Activated T-cell treated with anti-CD3 and anti-CD28 coated beads, Interleukin-2, amount 50 U/mL, for 4 hours (primary cell): ENCODE measurements around the gene TNK2. TPM values are rescaled to one million over a fixed set of nuclear protein-coding genes. Genes with fewer than 3 reads are reported as not detected.
"Not testable (repeated sequence)": the region's sequence is repeated elsewhere in the genome, so short reads cannot be mapped to it uniquely, and the experiment has no call there.

Source experiments
- ATAC-seq, 2 donors: fragments of 200-7000 bp; cut with Tn5 transposase; one replicate each; pipeline ENCODE4 v1.10.0; 2021
- DNase-seq: peaks from one replicate; pipeline ENCODE4 v3.0.0-alpha.2; 2020
- H3K27me3 Mint-ChIP-seq: one replicate; pipeline ENCODE4 v1.8.0; 2021; ENCODE audit warnings: low read depth, mixed read lengths
- H3K36me3 Mint-ChIP-seq: one replicate; pipeline ENCODE4 v1.8.0; 2022; ENCODE audit warnings: mixed read lengths; ENCODE audit not compliant: insufficient read depth
- H3K4me1 Mint-ChIP-seq: one replicate; pipeline ENCODE4 v1.8.0; 2021; ENCODE audit warnings: low read depth, mixed read lengths
- H3K4me3 Mint-ChIP-seq: one replicate; pipeline ENCODE4 v1.8.0; 2021; ENCODE audit warnings: mild to moderate bottlenecking, moderate library complexity, mixed read lengths
- H3K9me3 Mint-ChIP-seq: one replicate; pipeline ENCODE4 v1.8.0; 2021; ENCODE audit warnings: mixed read lengths
- total RNA-seq, 3 donors: library from RNA; stranded (reverse); gene quantifications; one replicate each; pipeline ENCODE4 v1.2.1, GENCODE V29; 2021

TNK2 gene
- total RNA-seq, 3 donors from 2014 or later, result 33.3 to 41.2 (median 40.7) TPM

DNA sequence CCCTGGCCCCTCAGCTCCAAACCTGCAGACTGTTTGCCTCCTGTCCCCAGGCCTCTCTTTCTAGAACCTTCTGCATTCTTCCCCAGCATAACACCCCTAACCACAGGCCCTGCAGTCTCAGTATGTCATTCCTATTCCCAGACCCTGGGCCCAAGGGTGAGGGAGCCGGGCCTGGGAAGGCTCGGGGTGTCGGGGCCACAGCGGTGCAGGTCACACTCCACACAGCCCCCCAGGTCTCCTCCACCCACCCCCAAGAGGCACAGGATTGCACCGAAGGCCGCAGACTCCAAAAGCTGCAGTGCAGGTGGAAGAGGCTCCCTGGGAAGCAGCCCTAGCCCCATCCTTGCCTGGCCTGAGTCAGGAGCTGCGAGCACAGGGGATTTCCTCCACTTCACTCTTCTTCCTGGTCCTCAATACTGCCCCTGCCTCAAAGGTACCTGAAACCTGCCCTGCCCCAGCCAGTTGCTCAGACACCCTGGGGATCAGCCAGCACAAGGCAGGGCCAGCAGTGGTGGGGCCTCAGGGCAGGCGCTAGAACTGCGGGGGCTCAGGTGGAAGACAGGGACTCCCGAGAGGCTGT lies 31.1 kb downstream of the TNK2 start:
- DNase-seq (no peak), ATAC-seq (no peak)
- Mint-ChIP-seq H3K9me3 (no peaks in the 10 kb centered on the region), H3K4me3 (no peak overlapping the region), H3K4me1 (no peaks in the 10 kb centered on the region), H3K27me3 (no peaks in the 10 kb centered on the region), H3K36me3 (peaks cover 13% of the 10 kb centered on the region)

DNA sequence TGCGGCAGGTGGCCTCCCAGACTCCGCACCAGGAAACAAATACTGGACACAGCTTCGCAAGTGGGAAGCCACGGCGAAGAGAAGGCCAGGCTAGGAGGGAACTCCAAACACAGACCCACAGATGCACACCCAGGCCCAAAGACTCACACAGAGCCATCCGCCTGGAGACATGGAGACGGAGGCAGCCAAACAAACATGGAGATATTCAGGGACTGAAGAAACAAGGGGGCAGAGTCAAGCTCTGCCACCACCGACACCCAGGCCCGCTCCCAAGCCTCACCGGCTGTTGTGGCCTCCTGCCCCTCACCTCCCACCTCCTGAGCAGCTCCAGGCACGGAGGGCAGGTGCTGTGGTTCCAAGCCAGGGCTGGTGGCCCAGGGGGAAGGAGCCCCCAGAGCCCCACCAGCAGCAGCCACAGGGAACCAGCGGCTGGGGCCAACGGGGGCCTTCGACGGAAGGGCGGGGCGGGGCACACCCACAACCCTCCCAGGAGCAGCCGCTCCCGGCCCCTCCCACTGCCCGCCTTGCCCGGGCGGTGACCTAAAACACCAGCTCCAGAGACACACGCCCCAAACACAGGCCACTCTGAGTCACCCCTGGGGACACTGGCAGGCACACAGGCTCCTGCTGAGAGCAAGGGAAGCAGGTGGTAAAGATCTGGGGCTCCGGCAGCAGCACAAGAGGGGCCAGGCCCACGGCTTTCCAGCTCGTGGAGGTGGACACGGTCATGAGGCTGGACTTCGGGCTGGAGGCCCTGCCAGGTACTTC lies 31.9 kb downstream of the TNK2 start:
- peak; percentile 53 to 69 for ATAC-seq
- Mint-ChIP-seq H3K9me3 (no peaks in the 10 kb centered on the region), H3K4me3 (no peak overlapping the region), H3K27me3 (no peaks in the 10 kb centered on the region), H3K4me1 (no peaks in the 10 kb centered on the region), H3K36me3 (peaks cover 13% of the 10 kb centered on the region)
- DNase-seq, result no peak

DNA sequence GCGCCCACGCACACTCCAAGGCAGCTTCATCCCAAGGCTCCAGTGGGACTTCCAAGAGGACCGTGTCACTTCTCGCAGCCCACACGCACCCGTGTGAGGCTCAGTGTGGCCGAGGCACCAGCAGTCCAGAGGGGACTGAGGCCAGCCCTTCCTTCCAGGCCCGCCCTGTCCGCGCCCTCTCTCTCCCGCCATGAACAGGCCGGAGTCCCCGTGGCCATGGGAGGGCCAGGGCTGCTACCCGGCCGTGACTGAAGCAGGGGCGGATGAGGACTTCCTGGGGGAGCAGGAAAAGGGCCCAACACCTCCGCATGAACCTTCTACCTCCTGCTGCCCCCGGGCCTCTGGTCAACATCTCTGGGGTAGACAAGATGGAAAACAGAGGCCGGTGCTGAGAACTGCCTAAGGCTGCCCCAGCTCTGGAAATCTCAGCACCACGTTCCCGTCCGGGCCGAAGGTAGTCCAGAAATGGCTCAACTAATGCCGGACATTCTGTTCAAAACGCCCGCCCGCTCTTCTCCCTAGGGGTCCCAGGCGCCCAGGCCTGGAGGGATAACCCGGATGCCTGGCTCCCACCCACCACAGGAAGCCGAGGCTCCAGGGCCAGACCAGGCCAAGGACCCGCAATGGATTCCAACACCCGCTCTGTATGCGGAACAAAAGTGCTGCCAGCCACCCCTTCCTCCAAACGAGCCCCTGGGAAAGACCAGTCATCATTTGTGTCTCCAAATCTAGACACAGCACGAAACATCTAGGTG lies 32.7 kb downstream of the TNK2 start:
- Mint-ChIP-seq H3K4me1 (no peaks in the 10 kb centered on the region), H3K4me3 (no peak overlapping the region), H3K36me3 (peaks cover 13% of the 10 kb centered on the region), H3K27me3 (no peaks in the 10 kb centered on the region), H3K9me3 (no peaks in the 10 kb centered on the region)
- DNase-seq (no peak), ATAC-seq (no peak)

DNA sequence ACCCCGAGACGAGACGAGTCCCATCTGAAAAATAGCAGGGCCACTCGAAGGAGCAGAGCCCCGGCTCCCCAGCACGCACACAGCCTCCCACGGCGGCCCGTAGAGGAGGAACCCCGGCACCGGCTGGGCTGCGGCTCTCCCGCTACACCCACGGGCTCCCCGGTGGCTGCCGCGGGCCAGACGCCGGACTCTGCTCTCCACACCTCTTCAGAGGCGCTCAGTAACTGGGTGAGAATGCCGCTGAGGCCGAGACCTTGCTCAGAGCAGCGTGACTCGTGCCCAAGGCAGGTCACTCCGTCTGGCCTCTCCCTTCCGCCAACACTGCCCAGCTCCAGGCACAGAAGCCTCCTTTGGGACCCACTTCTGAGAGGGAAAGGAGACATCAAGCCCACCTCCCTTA lies 34.4 kb downstream of the TNK2 start:
- no peaks in the 10 kb centered on the region for H3K27me3 Mint-ChIP-seq
- peaks cover 14% of the 10 kb centered on the region for H3K36me3 Mint-ChIP-seq
- H3K9me3 Mint-ChIP-seq, result no peaks in the 10 kb centered on the region
- ATAC-seq, result no peak
- H3K4me1 Mint-ChIP-seq, result no peaks in the 10 kb centered on the region
- H3K4me3 Mint-ChIP-seq, result no peak overlapping the region
- DNase-seq, result no peak

DNA sequence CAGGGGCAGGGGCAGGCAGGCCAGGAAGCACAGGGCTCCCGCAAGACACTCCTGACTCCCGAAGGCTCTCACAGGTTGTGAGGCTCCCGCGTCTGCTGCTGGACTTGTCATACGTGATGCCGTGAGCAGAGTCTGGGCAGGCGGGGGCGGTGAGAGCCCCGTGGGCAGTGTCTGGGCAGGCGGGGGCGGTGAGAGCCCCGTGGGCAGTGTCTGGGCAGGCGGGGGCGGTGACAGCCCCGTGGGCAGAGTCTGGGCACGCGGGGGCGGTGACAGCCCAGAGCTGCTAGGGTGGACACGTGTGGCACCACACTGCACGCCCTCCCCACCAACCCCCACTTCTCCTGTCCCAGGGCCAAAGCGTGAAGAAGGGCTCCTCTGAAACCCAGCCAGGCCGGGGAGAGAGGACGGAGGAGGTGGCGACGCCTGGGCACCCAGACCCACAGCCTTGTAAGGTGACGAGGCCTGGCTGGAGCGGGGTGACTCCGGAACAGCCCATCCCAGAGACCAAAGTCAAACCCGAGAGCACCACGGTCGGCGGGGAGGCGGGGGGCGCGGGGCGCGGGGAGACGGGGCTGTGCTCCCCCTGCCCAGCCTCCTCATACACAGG lies 35.0 kb downstream of the TNK2 start:
- ATAC-seq (no peak), DNase-seq (no peak)
- no peak overlapping the region for H3K4me3 Mint-ChIP-seq
- no peaks in the 10 kb centered on the region for H3K9me3 Mint-ChIP-seq
- no peaks in the 10 kb centered on the region for H3K4me1 Mint-ChIP-seq
- peaks cover 12% of the 10 kb centered on the region for H3K36me3 Mint-ChIP-seq
- no peaks in the 10 kb centered on the region for H3K27me3 Mint-ChIP-seq

DNA sequence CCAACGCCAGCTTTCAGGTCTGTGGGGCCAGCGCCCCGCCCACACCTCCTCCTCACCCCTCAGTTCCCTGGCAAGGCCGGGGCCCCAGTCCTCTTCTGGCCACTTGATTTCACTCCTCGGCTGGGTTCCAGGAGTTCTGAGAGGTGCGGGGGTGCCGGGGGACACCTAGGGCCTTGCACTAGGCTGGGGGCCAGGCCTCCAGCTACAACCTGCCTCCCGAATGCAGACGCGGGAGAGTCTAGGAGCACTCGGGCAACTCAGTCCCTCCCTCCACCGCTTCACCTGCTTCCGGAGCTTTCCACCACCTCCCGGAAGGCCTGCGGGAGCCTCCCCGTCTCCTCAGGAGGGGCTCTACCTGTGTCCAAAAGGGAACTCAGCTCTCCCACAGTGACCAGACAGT lies 35.6 kb downstream of the TNK2 start:
- Mint-ChIP-seq H3K4me3 (no peak overlapping the region), H3K4me1 (no peaks in the 10 kb centered on the region), H3K27me3 (no peaks in the 10 kb centered on the region), H3K9me3 (no peaks in the 10 kb centered on the region), H3K36me3 (peaks cover 12% of the 10 kb centered on the region)
- no peak for DNase-seq
- no peak for ATAC-seq

DNA sequence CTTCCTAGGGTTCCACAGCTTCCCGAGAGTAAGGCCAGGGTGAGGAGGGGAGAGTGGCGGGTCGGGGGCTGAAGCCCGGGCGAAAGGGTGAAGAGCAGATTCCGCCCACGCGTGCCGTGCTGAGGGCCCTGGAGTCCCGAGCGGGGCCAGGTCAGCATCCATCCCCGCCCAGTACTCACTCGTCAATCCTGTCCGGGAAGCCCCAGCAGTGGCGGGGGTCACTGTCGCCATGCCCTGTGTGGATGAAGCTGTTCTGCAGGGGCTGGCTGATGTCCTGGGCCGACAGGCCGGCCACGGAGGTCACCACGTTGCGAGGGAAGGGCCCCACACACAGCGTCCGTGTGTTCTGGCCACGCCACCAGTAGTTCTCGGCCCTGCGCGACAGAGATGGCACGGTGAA lies 36.3 kb downstream of the TNK2 start:
- no peak for DNase-seq
- no peak for ATAC-seq
- Mint-ChIP-seq H3K27me3 (no peaks in the 10 kb centered on the region), H3K4me1 (no peaks in the 10 kb centered on the region), H3K36me3 (peaks cover 12% of the 10 kb centered on the region), H3K9me3 (no peaks in the 10 kb centered on the region), H3K4me3 (no peak overlapping the region)

DNA sequence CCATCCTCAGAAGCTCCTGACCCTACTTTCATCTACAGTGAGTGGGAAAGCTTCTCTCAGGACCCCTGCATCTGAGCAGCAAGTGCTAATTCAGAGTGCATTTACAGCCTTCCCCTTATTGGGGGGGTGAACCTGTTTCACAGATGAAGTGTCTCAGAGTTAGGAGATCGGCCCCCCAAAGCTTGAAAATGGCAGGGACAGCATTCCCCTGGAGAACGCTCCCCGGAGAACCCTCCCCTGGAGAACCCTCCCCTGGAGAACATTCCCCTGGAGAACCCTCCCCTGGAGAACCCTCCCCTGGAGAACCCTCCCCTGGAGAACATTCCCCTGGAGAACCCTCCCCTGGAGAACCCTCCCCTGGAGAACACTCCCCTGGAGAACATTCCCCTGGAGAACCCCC lies 36.7 kb downstream of the TNK2 start:
- DNase-seq, H3K9me3 Mint-ChIP-seq, ATAC-seq, H3K27me3 Mint-ChIP-seq, H3K4me3 Mint-ChIP-seq, H3K4me1 Mint-ChIP-seq: not testable (repeated sequence)
- peaks cover 10% of the 10 kb centered on the region for H3K36me3 Mint-ChIP-seq

DNA sequence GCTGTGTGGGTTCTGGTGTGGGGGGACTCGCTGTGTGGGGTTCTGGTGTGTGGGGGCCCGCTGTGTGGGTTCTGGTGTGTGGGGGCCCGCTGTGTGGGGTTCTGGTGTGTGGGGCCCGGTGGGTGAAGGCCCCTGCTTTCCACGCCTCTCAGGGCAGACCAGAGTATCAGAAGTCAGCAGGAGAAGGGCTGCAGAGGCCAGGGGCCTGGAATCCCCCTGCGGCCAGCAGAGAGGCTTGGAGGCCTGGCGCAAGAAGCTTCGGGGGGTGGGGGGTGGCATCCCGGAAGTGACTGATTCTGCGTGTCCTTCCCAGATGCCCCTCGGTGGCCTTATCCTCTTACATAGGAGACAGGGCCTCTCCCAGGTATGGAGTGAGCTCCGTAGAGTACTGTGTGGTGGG lies 37.4 kb downstream of the TNK2 start:
- DNase-seq (no peak), ATAC-seq (no peak)
- peaks cover 7% of the 10 kb centered on the region for H3K36me3 Mint-ChIP-seq
- H3K4me3 Mint-ChIP-seq, result no peak overlapping the region
- H3K27me3 Mint-ChIP-seq, result no peaks in the 10 kb centered on the region
- H3K4me1 Mint-ChIP-seq, result no peaks in the 10 kb centered on the region
- no peaks in the 10 kb centered on the region for H3K9me3 Mint-ChIP-seq

DNA sequence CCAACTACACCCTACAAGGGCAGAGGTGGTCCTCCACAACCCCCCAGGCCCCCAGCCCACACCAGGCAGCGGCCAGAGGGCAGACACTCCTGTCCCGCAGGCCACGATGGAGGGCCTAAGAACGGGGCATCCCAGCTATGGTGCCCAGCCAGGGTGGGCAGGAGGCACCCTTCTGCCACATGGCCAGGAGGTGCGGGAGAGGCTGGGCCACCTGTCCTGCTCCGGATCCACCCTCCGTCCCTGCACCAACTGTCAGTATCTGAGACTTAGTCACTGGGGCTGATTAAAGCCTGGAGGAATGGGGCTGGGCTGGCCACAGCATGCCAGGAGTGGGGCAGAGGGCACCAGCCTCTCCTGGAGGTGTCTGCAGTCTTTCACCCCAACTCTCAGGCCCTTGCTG lies 37.9 kb downstream of the TNK2 start:
- H3K4me3 Mint-ChIP-seq, result no peak overlapping the region
- H3K9me3 Mint-ChIP-seq, result no peaks in the 10 kb centered on the region
- H3K27me3 Mint-ChIP-seq, result no peaks in the 10 kb centered on the region
- no peaks in the 10 kb centered on the region for H3K4me1 Mint-ChIP-seq
- no peak for DNase-seq
- peak in 1 of 2 donors; percentile 13 for ATAC-seq
- peaks cover 5% of the 10 kb centered on the region for H3K36me3 Mint-ChIP-seq

DNA sequence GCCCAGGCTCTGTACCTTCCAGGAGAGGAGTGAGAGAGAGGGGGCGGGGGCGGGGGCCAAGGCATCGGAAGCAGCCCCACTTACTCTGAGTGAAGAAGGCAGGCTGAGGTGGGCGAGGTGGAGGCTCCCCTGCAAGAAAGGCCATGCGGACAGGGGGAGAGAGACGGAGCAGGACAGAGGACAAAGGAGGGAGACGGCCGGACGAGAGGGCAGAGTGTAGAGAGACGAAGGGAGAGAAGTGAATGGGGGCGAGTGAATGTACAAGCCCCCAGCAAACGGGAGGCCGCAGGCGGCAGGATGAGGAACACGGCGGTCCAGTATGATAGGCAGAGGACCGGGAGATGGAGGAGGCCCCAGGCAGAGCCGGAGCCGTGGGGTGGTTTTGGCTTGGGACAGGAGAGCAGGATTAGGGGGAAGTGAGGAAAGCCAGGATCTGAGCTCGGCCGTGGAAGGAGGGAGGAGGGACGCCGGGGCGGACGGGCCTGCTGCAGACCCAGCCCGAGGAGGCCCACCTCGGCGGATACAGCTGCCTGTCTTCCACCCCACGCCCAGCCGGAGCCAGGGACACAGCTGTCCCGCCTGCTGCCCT lies 38.8 kb downstream of the TNK2 start:
- no peak for ATAC-seq

DNA sequence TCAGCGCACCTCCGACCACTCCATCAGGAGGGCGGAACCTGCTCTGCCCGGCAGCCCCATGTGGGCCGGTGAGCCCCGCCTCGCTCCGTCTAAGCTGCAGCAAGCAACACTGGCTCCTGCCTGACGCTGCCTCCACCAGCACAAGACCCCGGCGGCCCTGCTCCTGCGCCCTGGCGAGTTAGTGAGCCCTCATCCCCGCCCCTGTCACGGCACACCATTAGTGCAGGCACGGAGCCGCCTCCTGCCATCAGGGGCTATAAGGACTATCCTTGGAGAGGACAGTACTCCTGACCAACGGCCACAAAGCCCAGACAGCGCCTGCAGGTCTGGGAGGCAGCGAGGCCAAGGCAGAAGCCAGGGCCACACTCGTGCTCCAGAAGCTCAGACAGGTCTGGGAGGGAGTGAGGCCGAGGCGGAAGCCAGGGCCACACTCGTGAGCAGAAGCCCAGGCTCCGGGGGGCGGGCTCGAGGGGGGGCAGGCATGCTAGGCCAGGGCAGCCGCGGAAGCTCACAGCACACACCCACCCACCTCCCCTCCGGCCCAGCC lies 39.4 kb downstream of the TNK2 start:
- Mint-ChIP-seq H3K9me3 (no peaks in the 10 kb centered on the region), H3K4me3 (no peak overlapping the region), H3K27me3 (no peaks in the 10 kb centered on the region), H3K36me3 (peaks cover 5% of the 10 kb centered on the region), H3K4me1 (no peaks in the 10 kb centered on the region)
- ATAC-seq, result no peak
- no peak for DNase-seq

More for the DNA sequence above, 38.8 kb downstream of the TNK2 start:
- Mint-ChIP-seq H3K27me3 (no peaks in the 10 kb centered on the region), H3K4me3 (no peak overlapping the region), H3K36me3 (peaks cover 5% of the 10 kb centered on the region), H3K4me1 (no peaks in the 10 kb centered on the region), H3K9me3 (no peaks in the 10 kb centered on the region)
- DNase-seq, result no peak

DNA sequence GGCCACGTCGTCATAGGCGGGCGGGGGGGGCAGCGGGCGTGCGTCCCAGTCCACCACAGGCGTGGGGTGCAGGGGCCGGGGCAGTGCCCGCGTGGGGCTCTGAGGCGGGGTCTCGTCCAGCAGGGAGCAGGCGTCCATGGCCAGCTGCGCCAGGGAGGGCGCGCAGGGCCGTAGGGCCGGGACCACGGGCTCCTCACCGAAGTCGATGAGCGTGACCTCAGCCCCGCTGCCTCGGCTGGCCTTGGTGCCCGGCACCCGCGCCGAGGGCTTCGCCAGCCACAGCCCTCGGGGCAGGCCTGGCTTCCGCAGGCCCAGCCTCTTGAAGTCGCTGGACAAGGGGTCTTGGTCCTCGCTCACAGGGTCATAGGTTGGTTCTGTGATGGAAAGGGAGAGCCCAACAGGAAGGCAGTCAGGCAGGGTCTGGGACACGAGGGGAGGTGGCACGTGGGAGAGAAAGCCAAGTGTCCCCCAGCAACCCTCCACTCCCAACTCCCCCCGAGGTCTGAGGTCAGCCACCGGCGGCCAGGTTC lies 40.0 kb downstream of the TNK2 start:
- Mint-ChIP-seq H3K36me3 (peaks cover 5% of the 10 kb centered on the region), H3K27me3 (no peaks in the 10 kb centered on the region), H3K9me3 (no peaks in the 10 kb centered on the region), H3K4me3 (no peak overlapping the region), H3K4me1 (no peaks in the 10 kb centered on the region)
- ATAC-seq, result no peak
- no peak for DNase-seq
